ENCODE measurements around the gene STAT4. TPM values are rescaled to one million over a fixed set of nuclear protein-coding genes. Genes with fewer than 3 reads are reported as not detected.

The STAT4 gene
- total RNA-seq, 1 donor from 2014 or later: 1.6 TPM

- Mint-ChIP-seq H3K9me3 (ENCODE audit: unreplicated experiment) (no peaks in the 10 kb centered on the region), H3K27me3 (ENCODE audit: low read depth, unreplicated experiment) (peaks cover 4% of the 10 kb centered on the region), H3K4me3 (ENCODE audit: unreplicated experiment) (peak overlapping the region; percentile 82), H3K36me3 (ENCODE audit: low read depth, unreplicated experiment) (no peaks in the 10 kb centered on the region), H3K27ac (ENCODE audit: unreplicated experiment) (no peak overlapping the region), H3K4me1 (ENCODE audit: low read depth, unreplicated experiment) (peaks cover 12% of the 10 kb centered on the region)
- TF ChIP-seq CTCF (IDR thresholded peaks at IDR 0.05; ENCODE audit: insufficient read depth, low read depth, low read length): no peak
- TF ChIP-seq EZH2 (IDR thresholded peaks at IDR 0.05; ENCODE audit: insufficient read depth, low read length): no peak
- Histone ChIP-seq H3K4me2 (ENCODE audit: low read length) (peak overlapping the region; percentile 95), H3K4me3 (ENCODE audit: insufficient read depth, low read depth, low read length) (peak overlapping the region; percentile 72), H4K20me1 (ENCODE audit: insufficient read depth, low read length) (no peaks in the 10 kb centered on the region), H3K36me3 (ENCODE audit: insufficient read depth, low read length) (no peaks in the 10 kb centered on the region), H3K4me1 (ENCODE audit: insufficient read depth, low read length) (no peaks in the 10 kb centered on the region), H3K9me3 (ENCODE audit: insufficient read depth, low read depth, low read length) (no peaks in the 10 kb centered on the region), H3K27me3 (ENCODE audit: insufficient read depth, low read length) (no peaks in the 10 kb centered on the region), H3K79me2 (ENCODE audit: insufficient read depth, low read length) (no peaks in the 10 kb centered on the region), H3K9ac (ENCODE audit: low read length) (peak overlapping the region; percentile 67), H2AFZ (ENCODE audit: low read depth, low read length) (peak overlapping the region; percentile 73), H3K27ac (ENCODE audit: low read depth, low read length) (no peak overlapping the region)
- FAIRE-seq (no peak), DNase-seq (ENCODE audit: low read depth) (no peak)
Observed at GRCh38 chr2:191150230-191150599, 579 bp downstream of the STAT4 start.

- Histone ChIP-seq H3K36me3 (ENCODE audit: insufficient read depth, low read length) (no peaks in the 10 kb centered on the region), H3K4me2 (ENCODE audit: low read length) (no peak overlapping the region), H3K79me2 (ENCODE audit: insufficient read depth, low read length) (no peaks in the 10 kb centered on the region), H3K9ac (ENCODE audit: low read length) (no peak overlapping the region), H4K20me1 (ENCODE audit: insufficient read depth, low read length) (no peaks in the 10 kb centered on the region), H3K27me3 (ENCODE audit: insufficient read depth, low read length) (no peaks in the 10 kb centered on the region), H2AFZ (ENCODE audit: low read depth, low read length) (no peak overlapping the region), H3K4me3 (ENCODE audit: insufficient read depth, low read depth, low read length) (no peak overlapping the region), H3K27ac (ENCODE audit: low read depth, low read length) (no peak overlapping the region), H3K9me3 (ENCODE audit: insufficient read depth, low read depth, low read length) (no peaks in the 10 kb centered on the region), H3K4me1 (ENCODE audit: insufficient read depth, low read length) (no peaks in the 10 kb centered on the region)
- no peak overlapping the region for H3K27ac Mint-ChIP-seq (ENCODE audit: unreplicated experiment)
- H3K4me1 Mint-ChIP-seq (ENCODE audit: low read depth, unreplicated experiment): peaks cover 12% of the 10 kb centered on the region
- FAIRE-seq (no peak), DNase-seq (ENCODE audit: low read depth) (no peak)
- H3K36me3 Mint-ChIP-seq (ENCODE audit: low read depth, unreplicated experiment): no peaks in the 10 kb centered on the region
- H3K27me3 Mint-ChIP-seq (ENCODE audit: low read depth, unreplicated experiment): peaks cover 4% of the 10 kb centered on the region
- no peaks in the 10 kb centered on the region for H3K9me3 Mint-ChIP-seq (ENCODE audit: unreplicated experiment)
- TF ChIP-seq CTCF (IDR thresholded peaks at IDR 0.05; ENCODE audit: insufficient read depth, low read depth, low read length) (no peak), EZH2 (IDR thresholded peaks at IDR 0.05; ENCODE audit: insufficient read depth, low read length) (no peak)
- H3K4me3 Mint-ChIP-seq (ENCODE audit: unreplicated experiment): no peak overlapping the region
Observed at GRCh38 chr2:191149391-191149790, 1.4 kb downstream of the STAT4 start.

- Mint-ChIP-seq H3K9me3 (ENCODE audit: unreplicated experiment) (no peaks in the 10 kb centered on the region), H3K4me1 (ENCODE audit: low read depth, unreplicated experiment) (peaks cover 12% of the 10 kb centered on the region), H3K27me3 (ENCODE audit: low read depth, unreplicated experiment) (peaks cover 4% of the 10 kb centered on the region), H3K4me3 (ENCODE audit: unreplicated experiment) (no peak overlapping the region), H3K36me3 (ENCODE audit: low read depth, unreplicated experiment) (no peaks in the 10 kb centered on the region), H3K27ac (ENCODE audit: unreplicated experiment) (no peak overlapping the region)
- H3K36me3 ChIP-seq (ENCODE audit: insufficient read depth, low read length): no peaks in the 10 kb centered on the region
- H3K4me3 ChIP-seq (ENCODE audit: insufficient read depth, low read depth, low read length): no peak overlapping the region
- H3K4me1 ChIP-seq (ENCODE audit: insufficient read depth, low read length): no peaks in the 10 kb centered on the region
- no peak overlapping the region for H3K27ac ChIP-seq (ENCODE audit: low read depth, low read length)
- H3K79me2 ChIP-seq (ENCODE audit: insufficient read depth, low read length): no peaks in the 10 kb centered on the region
- H3K27me3 ChIP-seq (ENCODE audit: insufficient read depth, low read length): no peaks in the 10 kb centered on the region
- no peak overlapping the region for H3K4me2 ChIP-seq (ENCODE audit: low read length)
- DNase-seq (ENCODE audit: low read depth): no peak
- TF ChIP-seq CTCF (IDR thresholded peaks at IDR 0.05; ENCODE audit: insufficient read depth, low read depth, low read length) (no peak), EZH2 (IDR thresholded peaks at IDR 0.05; ENCODE audit: insufficient read depth, low read length) (no peak)
- no peaks in the 10 kb centered on the region for H4K20me1 ChIP-seq (ENCODE audit: insufficient read depth, low read length)
- H2AFZ ChIP-seq (ENCODE audit: low read depth, low read length): no peak overlapping the region
- no peak for FAIRE-seq
- H3K9me3 ChIP-seq (ENCODE audit: insufficient read depth, low read depth, low read length): no peaks in the 10 kb centered on the region
- H3K9ac ChIP-seq (ENCODE audit: low read length): no peak overlapping the region
Observed at GRCh38 chr2:191148791-191149190, 2.0 kb downstream of the STAT4 start.
